CD14-positive monocyte (primary cell): ENCODE measurements around the gene S100A5. TPM values are rescaled to one million over a fixed set of nuclear protein-coding genes. Genes with fewer than 3 reads are reported as not detected.
A peak's percentile ranks its signal among the peaks of the same experiment; 100 is the strongest.

Experiments
- DNase-seq, 3 donors: peaks; one replicate each; pipeline ENCODE4 v3.0.0-alpha.2; 2011 to 2022
- H2AFZ ChIP-seq: 2 replicates; pipeline ENCODE4 v1.6.0; 2012; ENCODE audit warnings: mild to moderate bottlenecking, low read depth, low read length, inconsistent platforms; ENCODE audit not compliant: insufficient read depth, poor library complexity, severe bottlenecking
- H3K27ac ChIP-seq, 2 donors: 1 replicate in 1 of 2; 2 replicates in 1 of 2; pipeline ENCODE4 v1.5.1; 2012 to 2013; ENCODE audit warnings: low read length in 2 of 2, control low read depth in 1 of 2, inconsistent platforms in 1 of 2, low read depth in 1 of 2, mild to moderate bottlenecking in 1 of 2
- H3K27me3 ChIP-seq, 2 donors: one replicate each; pipeline versions ENCODE4 v1.6.0 to v1.6.1; 2011 to 2013; ENCODE audit warnings: low read length in 2 of 2; ENCODE audit not compliant: control insufficient read depth in 2 of 2, insufficient read depth in 2 of 2
- H3K36me3 ChIP-seq, 2 donors: replicated peaks in 1 of 2; 1 replicate in 1 of 2; 2 replicates in 1 of 2; pipeline versions ENCODE4 v1.5.1 to v1.6.1; 2012 to 2013; ENCODE audit warnings: low read length in 2 of 2, control low read depth in 1 of 2, inconsistent platforms in 1 of 2, mild to moderate bottlenecking in 1 of 2; ENCODE audit not compliant: insufficient read depth in 2 of 2, control insufficient read depth in 1 of 2
- H3K4me1 ChIP-seq, 2 donors: 1 replicate in 1 of 2; 2 replicates in 1 of 2; pipeline versions ENCODE4 v1.5.1 to v1.6.1; 2012 to 2013; ENCODE audit warnings: low read length in 2 of 2, control low read depth in 1 of 2, inconsistent platforms in 1 of 2, mild to moderate bottlenecking in 1 of 2, moderate library complexity in 1 of 2; ENCODE audit not compliant: insufficient read depth in 2 of 2, control insufficient read depth in 1 of 2
- H3K4me2 ChIP-seq: replicated peaks from 2 replicates; pipeline ENCODE3; 2012; ENCODE audit warnings: low read length, moderate library complexity, mild to moderate bottlenecking; ENCODE audit not compliant: poor library complexity, severe bottlenecking; ENCODE audit errors: extremely low read depth
- H3K4me3 ChIP-seq, 3 experiments: fragments of 200-600 bp in 1 of 3; sonication (generic) in 1 of 3; replicated peaks in 1 of 3; 1 replicate in 2 of 3; 2 replicates in 1 of 3; pipeline ENCODE4 v1.5.1; 2011 to 2013; ENCODE audit warnings: low read length in 3 of 3, mild to moderate bottlenecking in 3 of 3, control low read depth in 2 of 3, low read depth in 2 of 3, inconsistent platforms in 1 of 3, moderate library complexity in 1 of 3
- H3K79me2 ChIP-seq: 2 replicates; pipeline ENCODE4 v1.6.0; 2012; ENCODE audit warnings: mild to moderate bottlenecking, control low read depth, inconsistent platforms, low read length, moderate library complexity; ENCODE audit not compliant: insufficient read depth
- H3K9ac ChIP-seq: 2 replicates; pipeline ENCODE4 v1.6.0; 2017; ENCODE audit warnings: low read length, mild to moderate bottlenecking; ENCODE audit not compliant: insufficient read depth, poor library complexity, severe bottlenecking
- H3K9me3 ChIP-seq, 2 donors: replicated peaks in 1 of 2; 1 replicate in 1 of 2; 2 replicates in 1 of 2; pipeline versions ENCODE4 v1.5.1 to v1.6.1; 2012 to 2013; ENCODE audit warnings: low read length in 2 of 2, control low read depth in 1 of 2; ENCODE audit not compliant: control insufficient read depth in 1 of 2, insufficient read depth in 1 of 2
- H4K20me1 ChIP-seq: 2 replicates; pipeline ENCODE4 v1.6.0; 2012; ENCODE audit warnings: mild to moderate bottlenecking, low read length, control low read depth, moderate library complexity; ENCODE audit not compliant: insufficient read depth
- H3K27ac Mint-ChIP-seq, 7 donors: one replicate each; pipeline ENCODE4 v1.8.0; 2020; ENCODE audit warnings: mild to moderate bottlenecking in 7 of 7, mixed read lengths in 7 of 7, moderate library complexity in 6 of 7, inconsistent platforms in 2 of 7
- H3K27me3 Mint-ChIP-seq, 3 donors: one replicate each; pipeline ENCODE4 v1.8.0; 2021 to 2022; ENCODE audit warnings: low read depth in 3 of 3, mild to moderate bottlenecking in 3 of 3, mixed read lengths in 3 of 3, moderate library complexity in 3 of 3, inconsistent platforms in 1 of 3
- H3K36me3 Mint-ChIP-seq, 2 donors: one replicate each; pipeline ENCODE4 v1.8.0; 2020; ENCODE audit warnings: mixed read lengths in 2 of 2, inconsistent platforms in 1 of 2, mild to moderate bottlenecking in 1 of 2
- H3K4me1 Mint-ChIP-seq: one replicate; pipeline ENCODE4 v1.8.0; 2020; ENCODE audit warnings: mild to moderate bottlenecking, mixed read lengths
- H3K4me3 Mint-ChIP-seq, 2 donors: one replicate each; pipeline ENCODE4 v1.8.0; 2020; ENCODE audit warnings: mild to moderate bottlenecking in 2 of 2, mixed read lengths in 2 of 2, moderate library complexity in 1 of 2
- H3K9me3 Mint-ChIP-seq, 7 donors: one replicate each; pipeline ENCODE4 v1.8.0; 2020 to 2022; ENCODE audit warnings: mixed read lengths in 7 of 7, mild to moderate bottlenecking in 6 of 7, moderate library complexity in 6 of 7, inconsistent platforms in 2 of 7
- WGBS: methylation state at CpG from one replicate; pipeline ENCODE4 v1.1.5; 2013; ENCODE audit warnings: missing lambda C conversion rate; ENCODE audit not compliant: insufficient coverage; 5-methylcytosine and 5-hydroxymethylcytosine counted together
- intact Hi-C, 2 donors: fragments of 100-400 bp; cut with micrococcal nuclease; formaldehyde crosslinking; loops; one replicate each; pipeline versions ENCODE4 v1.15.0 to v1.15.1; 2023
- polyA plus RNA-seq, 3 donors: library from polyadenylated mRNA; depleted of rRNA in 1 of 3; unstranded in 2 of 3; stranded (reverse) in 1 of 3; fragments of 300-500 nt in 2 of 3; fragments of >200 nt in 1 of 3; fragmentation: Illumina TruSeq in 2 of 3; gene quantifications; 1 replicate in 2 of 3; 2 replicates in 1 of 3; pipeline ENCODE4 v1.2.3, GENCODE V29; 2012 to 2021
- TF ChIP-seq, protein P1 (sequence below): fragments of 200-600 bp; IDR thresholded peaks from one replicate; pipeline ENCODE4 v1.8.0; 2022; ENCODE audit warnings: antibody characterized with exemption, mild to moderate bottlenecking

Gene S100A5
- polyA plus RNA-seq, 3 donors = 1.4 to 2.1 TPM; not detected in 1

- TF ChIP-seq, protein P1, sequence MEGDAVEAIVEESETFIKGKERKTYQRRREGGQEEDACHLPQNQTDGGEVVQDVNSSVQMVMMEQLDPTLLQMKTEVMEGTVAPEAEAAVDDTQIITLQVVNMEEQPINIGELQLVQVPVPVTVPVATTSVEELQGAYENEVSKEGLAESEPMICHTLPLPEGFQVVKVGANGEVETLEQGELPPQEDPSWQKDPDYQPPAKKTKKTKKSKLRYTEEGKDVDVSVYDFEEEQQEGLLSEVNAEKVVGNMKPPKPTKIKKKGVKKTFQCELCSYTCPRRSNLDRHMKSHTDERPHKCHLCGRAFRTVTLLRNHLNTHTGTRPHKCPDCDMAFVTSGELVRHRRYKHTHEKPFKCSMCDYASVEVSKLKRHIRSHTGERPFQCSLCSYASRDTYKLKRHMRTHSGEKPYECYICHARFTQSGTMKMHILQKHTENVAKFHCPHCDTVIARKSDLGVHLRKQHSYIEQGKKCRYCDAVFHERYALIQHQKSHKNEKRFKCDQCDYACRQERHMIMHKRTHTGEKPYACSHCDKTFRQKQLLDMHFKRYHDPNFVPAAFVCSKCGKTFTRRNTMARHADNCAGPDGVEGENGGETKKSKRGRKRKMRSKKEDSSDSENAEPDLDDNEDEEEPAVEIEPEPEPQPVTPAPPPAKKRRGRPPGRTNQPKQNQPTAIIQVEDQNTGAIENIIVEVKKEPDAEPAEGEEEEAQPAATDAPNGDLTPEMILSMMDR = no peak
- Histone ChIP-seq H3K4me3 (no peak overlapping the region), H3K79me2 (no peaks in the 10 kb centered on the region), H3K27me3 (no peaks in the 10 kb centered on the region), H3K36me3 (no peaks in the 10 kb centered on the region), H3K9me3 (no peaks in the 10 kb centered on the region), H3K9ac (no peak overlapping the region), H3K27ac (no peak overlapping the region), H3K4me1 (no peaks in the 10 kb centered on the region), H4K20me1 (no peaks in the 10 kb centered on the region), H2AFZ (no peak overlapping the region), H3K4me2 (no peak overlapping the region)
- Mint-ChIP-seq H3K27ac (peak overlapping the region in 1 of 7 donors; percentile 6), H3K36me3 (no peaks in the 10 kb centered on the region), H3K9me3 (no peaks in the 10 kb centered on the region), H3K4me1 (peaks cover 4% of the 10 kb centered on the region), H3K4me3 (no peak overlapping the region), H3K27me3 (peaks cover 0 to 9% (median 4%) of the 10 kb centered on the region in 3 donors)
- no peak for DNase-seq
- no CpG with 5 or more reads among the region's 1 CpG for WGBS
- intact Hi-C loops = no loop called here
Observed at GRCh38 chr1:153505576-153505975, 35.2 kb downstream of the S100A5 start.

- intact Hi-C loops = no loop called here
- TF ChIP-seq, protein P1 = no peak
- no peak overlapping the region for H3K4me3 ChIP-seq
- no peaks in the 10 kb centered on the region for H4K20me1 ChIP-seq
- Mint-ChIP-seq H3K4me3 (no peak overlapping the region), H3K27ac (no peak overlapping the region), H3K9me3 (no peaks in the 10 kb centered on the region), H3K27me3 (peaks cover 5 to 7% (median 5%) of the 10 kb centered on the region in 3 donors), H3K36me3 (no peaks in the 10 kb centered on the region), H3K4me1 (no peaks in the 10 kb centered on the region)
- no peak overlapping the region for H3K27ac ChIP-seq
- WGBS = no CpG with 5 or more reads among the region's 3 CpGs
- no peaks in the 10 kb centered on the region for H3K4me1 ChIP-seq
- H3K9me3 ChIP-seq = no peaks in the 10 kb centered on the region
- no peak for DNase-seq
- H3K36me3 ChIP-seq = no peaks in the 10 kb centered on the region
- no peak overlapping the region for H3K9ac ChIP-seq
- no peak overlapping the region for H3K4me2 ChIP-seq
- H2AFZ ChIP-seq = no peak overlapping the region
- no peaks in the 10 kb centered on the region for H3K79me2 ChIP-seq
- no peaks in the 10 kb centered on the region for H3K27me3 ChIP-seq
Observed at GRCh38 chr1:153503766-153504165, 37.0 kb downstream of the S100A5 start.
